ENCODE measurements around the gene C4A.
"Not testable (repeated sequence)": the region's sequence is repeated elsewhere in the genome, so short reads cannot be mapped to it uniquely, and the experiment has no call there.

GRCh38 chr6:32003301-32003700, 21.4 kb downstream of the C4A start:
- TF ChIP-seq CTCF (conservative IDR thresholded peaks at IDR 0.05); EZH2 (IDR thresholded peaks at IDR 0.05; ENCODE audit: low read depth): not testable (repeated sequence)
